Endometrial microvascular endothelial cells (primary cell): ENCODE data around the gene SNCA. TPM values are rescaled to one million over a fixed set of nuclear protein-coding genes. Genes with fewer than 3 reads are reported as not detected.

Source experiments
- in situ Hi-C: cut with HindIII; loops from 2 replicates; pipeline ENCODE4 v1.10.0; 2017; ENCODE audit warnings: low sequenced_read_pairs, low pct_unique_long_range_greater_than_20kb; ENCODE audit errors: inconsistent ontology term
- total RNA-seq: library from RNA; depleted of rRNA; stranded (reverse); fragments of >200 nt; gene quantifications from one replicate; pipeline ENCODE4 v1.2.3, GENCODE V29; 2015; ENCODE audit errors: inconsistent ontology term

The SNCA gene
- total RNA-seq: 69.2 TPM

DNA sequence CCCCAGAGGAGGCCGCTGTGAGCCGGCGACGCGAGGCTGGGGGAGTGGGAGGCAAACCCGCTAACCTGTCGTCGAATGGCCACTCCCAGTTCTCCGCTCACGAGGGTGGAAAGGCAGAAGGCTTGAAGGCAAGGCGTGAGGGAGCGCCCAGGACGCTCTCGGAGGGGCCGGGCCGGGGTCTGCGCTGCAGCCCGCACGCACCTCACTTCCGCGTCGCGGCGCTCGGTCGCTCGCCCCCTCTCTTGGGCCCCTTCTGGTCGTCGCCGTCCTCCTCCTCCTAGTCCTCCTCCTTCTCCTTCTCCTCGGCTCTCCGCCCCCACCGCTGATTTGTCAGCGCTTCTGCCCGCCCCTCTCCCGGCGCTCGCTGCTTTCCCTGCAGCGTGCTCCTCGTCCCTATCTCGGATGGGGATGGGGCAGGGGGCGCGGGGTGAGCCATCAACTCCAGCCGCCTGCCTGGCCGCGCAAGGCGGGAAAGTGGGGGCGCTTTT is at the start of gene SNCA:
Gene SNCA, minus strand, starts transcription at position 265 of the 488 bp plus-strand sequence. CDS start 1,494 bp downstream, outside the sequence.
- in situ Hi-C loops: no loop called here

GRCh38 chr4:89879215-89879614 is 42.3 kb upstream of the SNCA start:
- in situ Hi-C loops: no loop called here

DNA sequence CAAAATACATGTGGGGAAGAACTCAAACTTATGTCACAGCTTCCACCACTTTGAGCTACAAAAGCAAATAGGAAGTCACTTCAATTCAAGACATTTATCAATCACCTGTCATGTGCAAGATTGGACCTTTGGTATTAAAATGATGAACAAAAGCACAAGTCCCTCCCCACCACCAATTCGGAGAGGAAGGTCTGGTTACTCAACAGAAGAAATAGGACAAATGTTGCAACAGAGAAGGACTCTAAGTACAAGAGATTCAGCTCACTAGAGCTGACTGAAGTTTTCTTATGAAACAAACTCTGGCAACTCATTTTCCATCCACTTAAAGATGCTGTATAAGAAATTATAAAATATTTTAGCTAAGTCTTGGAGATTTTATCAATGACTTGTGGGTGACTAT is 41.6 kb upstream of the SNCA start:
- in situ Hi-C loops: no loop called here

GRCh38 chr4:89876548-89876947 is 39.6 kb upstream of the SNCA start:
- in situ Hi-C loops: no loop called here

- in situ Hi-C loops: no loop called here
Observed at GRCh38 chr4:89871211-89871610, 34.2 kb upstream of the SNCA start.

- in situ Hi-C loops: no loop called here
Observed at GRCh38 chr4:89868999-89869589, 32.1 kb upstream of the SNCA start.

GRCh38 chr4:89868276-89868675 is 31.3 kb upstream of the SNCA start:
- in situ Hi-C loops: no loop called here

DNA sequence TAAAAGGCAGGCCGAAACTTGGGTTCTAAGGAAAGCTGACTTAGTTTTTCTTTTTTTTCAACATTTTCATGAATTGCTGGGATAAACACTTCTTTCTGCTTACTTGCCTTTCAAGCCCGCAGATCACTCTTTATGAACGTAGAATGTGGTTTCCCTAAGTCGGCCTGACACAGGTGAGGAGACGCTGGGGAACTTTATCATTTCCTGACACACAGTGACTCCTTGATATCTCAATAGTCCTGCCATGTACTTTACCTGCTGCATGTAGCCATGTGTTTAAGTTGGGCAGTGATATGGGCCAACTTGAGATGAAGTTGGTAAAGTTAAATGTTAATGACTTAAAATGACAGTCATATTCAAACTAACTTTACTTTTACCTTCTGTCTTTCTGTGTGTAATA is 26.6 kb upstream of the SNCA start:
- in situ Hi-C loops: no loop called here

GRCh38 chr4:89860971-89861370 is 24.0 kb upstream of the SNCA start:
- in situ Hi-C loops: no loop called here

GRCh38 chr4:89855236-89855635 is 18.3 kb upstream of the SNCA start:
- in situ Hi-C loops: no loop called here

DNA sequence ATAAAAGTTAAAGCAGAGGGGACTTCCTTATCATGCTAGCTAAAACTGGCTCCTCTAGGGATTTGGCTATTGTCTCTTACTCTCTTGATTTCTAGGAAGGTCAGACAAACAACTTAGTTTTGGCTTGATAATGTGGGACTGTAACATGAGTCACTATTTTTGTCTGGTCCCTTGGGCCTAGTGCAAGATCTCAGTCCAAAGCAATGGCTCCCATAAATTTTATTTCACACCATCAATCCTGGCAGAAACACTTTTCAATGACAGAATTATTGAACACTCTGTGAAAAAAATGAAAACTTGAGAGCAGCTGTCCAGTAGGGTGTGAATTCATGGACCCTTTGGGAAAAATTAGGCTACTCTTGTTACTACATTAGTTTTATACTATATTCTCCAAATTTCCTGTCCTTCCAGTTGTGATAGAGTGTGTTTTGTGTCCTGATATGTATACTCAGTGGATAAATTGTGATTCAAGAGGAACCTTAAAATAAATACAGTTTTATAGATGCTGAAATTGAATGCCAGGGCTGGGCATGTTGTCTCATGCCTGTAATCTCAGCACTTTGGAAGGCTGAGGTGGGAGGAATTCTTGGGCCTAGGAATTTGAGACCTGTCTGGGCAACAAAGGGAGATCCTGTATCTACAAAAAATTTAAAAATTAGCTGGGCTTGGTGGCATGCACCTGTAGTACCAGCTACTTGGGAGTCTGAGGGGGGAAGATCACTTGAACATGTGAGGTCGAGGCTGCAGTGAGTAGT is 10.8 kb upstream of the SNCA start:
- in situ Hi-C loops: no loop called here

DNA sequence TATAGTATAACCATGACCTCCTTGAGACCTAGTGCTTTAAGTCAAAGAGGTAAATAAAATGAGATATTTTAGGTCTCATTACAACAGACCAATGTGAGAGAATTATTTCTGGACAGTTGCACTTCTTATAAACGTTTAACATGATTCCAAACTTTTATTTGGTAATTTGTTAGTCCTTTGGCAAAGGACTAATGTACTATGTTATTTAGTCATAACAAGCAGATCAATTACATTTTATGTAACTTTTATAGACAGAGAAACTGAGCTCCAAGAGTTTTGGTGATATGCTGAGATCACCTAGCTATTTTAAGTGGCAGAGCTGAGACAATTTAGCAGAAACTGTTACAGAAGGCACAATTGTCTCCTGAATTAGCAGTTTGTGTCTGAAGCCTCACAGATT is 2.6 kb upstream of the SNCA start:
- in situ Hi-C loops: no loop called here

GRCh38 chr4:89837993-89838390 is 1.0 kb upstream of the SNCA start:
- in situ Hi-C loops: no loop called here

GRCh38 chr4:89837385-89837992 is 528 bp upstream of the SNCA start:
- in situ Hi-C loops: no loop called here

GRCh38 chr4:89836031-89836745 is 773 bp downstream of the SNCA start:
- in situ Hi-C loops: no loop called here

GRCh38 chr4:89835413-89835812 is 1.5 kb downstream of the SNCA start:
- in situ Hi-C loops: no loop called here

GRCh38 chr4:89834486-89835209 is 2.3 kb downstream of the SNCA start:
- in situ Hi-C loops: no loop called here

DNA sequence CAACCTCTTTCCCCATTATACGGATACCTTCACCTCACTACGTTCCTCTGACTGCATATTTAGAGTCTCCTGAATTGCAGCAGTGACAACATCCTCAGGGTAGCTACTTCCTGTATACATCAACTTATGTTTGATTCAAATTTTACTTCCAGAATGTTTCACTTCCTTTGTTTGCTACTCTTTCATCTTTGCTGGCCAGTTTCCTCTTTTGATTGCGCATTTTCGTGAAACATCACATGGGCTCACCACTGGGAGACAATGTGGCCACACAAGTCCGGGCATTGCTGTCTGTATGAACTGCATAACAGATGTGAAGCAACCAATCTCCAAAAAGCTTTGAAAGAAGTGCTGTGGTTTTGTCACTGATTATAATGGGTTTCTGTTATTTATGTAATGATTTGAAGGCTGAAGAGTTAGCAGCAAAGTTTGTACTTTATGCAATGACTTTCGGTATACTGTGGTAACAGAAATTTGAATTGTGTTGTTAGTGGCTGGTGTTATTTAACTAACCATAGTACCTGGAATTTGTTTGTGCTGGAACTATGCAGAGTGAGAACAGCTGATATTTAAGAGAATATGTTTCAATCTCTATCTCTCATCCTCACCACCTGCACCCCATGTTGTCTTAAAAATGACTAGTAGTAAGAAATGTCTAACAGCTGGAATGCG is 7.4 kb downstream of the SNCA start:
- in situ Hi-C loops: no loop called here
